HepG2 (cell line): ENCODE results near the gene NAA16. TPM values are rescaled to one million over a fixed set of nuclear protein-coding genes. Genes with fewer than 3 reads are reported as not detected.

Experiments
- ATAC-seq: fragments of 200-7000 bp; cut with Tn5 transposase; 3 replicates; pipeline ENCODE4 v1.9.1; 2020; ENCODE audit warnings: mild to moderate bottlenecking, moderate library complexity
- BruUV-seq: library from RNA; stranded (reverse); fragments of 400-500 nt; replicated peaks from 2 replicates; lab custom pipeline; 2021; lab: Mats Ljungman, UMichigan
- CTCF ChIA-PET: fragments of 300-600 bp; formaldehyde crosslinking; extraction: SDS; loops from one replicate; lab custom pipeline; 2021; ENCODE audit warnings: low total read pairs, inconsistent platforms, low intra/inter-chr PET ratio; lab: Yijun Ruan, JAX
- POLR2A ChIA-PET: fragments of 350-600 bp; sonication (Branson Sonifier 250); formaldehyde crosslinking; loops from one replicate; lab custom pipeline; 2020; ENCODE audit warnings: antibody characterized with exemption, inconsistent platforms; lab: Yijun Ruan, JAX
- DNase-seq: peaks from one replicate; pipeline ENCODE4 v3.0.0-alpha.2; 2015; ENCODE audit warnings: low spot score
- FAIRE-seq: peaks from 3 replicates; lab custom pipeline; 2011; peaks lifted over from hg19 to GRCh38; lab: Jason Lieb, UNC
- H2AFZ ChIP-seq: one replicate; pipeline ENCODE4 v1.6.1; 2011; ENCODE audit warnings: low read length, inconsistent platforms
- H3K27ac ChIP-seq: fragments of 300-600 bp; 3 replicates; pipeline ENCODE4 v1.8.0; 2011; ENCODE audit warnings: mixed run types, mild to moderate bottlenecking, mixed read lengths, low read length, inconsistent platforms; ENCODE audit not compliant: insufficient read depth; ENCODE audit errors: extremely low read length
- H3K27me3 ChIP-seq, 2 experiments: fragments of 200-600 bp in 1 of 2; 2 replicates in 1 of 2; 3 replicates in 1 of 2; pipeline versions ENCODE4 v1.6.0 to v1.8.0; 2011; ENCODE audit warnings: low read length in 2 of 2, mild to moderate bottlenecking in 2 of 2, moderate library complexity in 2 of 2, inconsistent platforms in 1 of 2; ENCODE audit not compliant: insufficient read depth in 2 of 2, control insufficient read depth in 1 of 2
- H3K36me3 ChIP-seq, 2 experiments: fragments of 200-600 bp in 1 of 2; replicated peaks in 1 of 2; 2 replicates in 1 of 2; 3 replicates in 1 of 2; pipeline versions ENCODE4 v1.5.1 to v1.8.0; 2011; ENCODE audit warnings: low read length in 2 of 2, inconsistent platforms in 1 of 2; ENCODE audit not compliant: insufficient read depth in 2 of 2, control insufficient read depth in 1 of 2
- H3K4me1 ChIP-seq: 2 replicates; pipeline ENCODE4 v1.5.1; 2012; ENCODE audit warnings: low read length, inconsistent platforms; ENCODE audit not compliant: insufficient read depth
- H3K4me2 ChIP-seq: 2 replicates; pipeline ENCODE4 v1.6.0; 2011; ENCODE audit warnings: low read depth, low read length, inconsistent platforms
- H3K4me3 ChIP-seq, 3 experiments: fragments of 200-600 bp in 1 of 3; sonication (generic), shearing (Covaris generic) in 1 of 3; replicated peaks in 1 of 3; 2 replicates each; pipeline ENCODE4 v1.5.1; 2011 to 2016; ENCODE audit warnings: low read length in 3 of 3, inconsistent platforms in 2 of 3, low read depth in 2 of 3, mild to moderate bottlenecking in 2 of 3, control low read depth in 1 of 3, mixed read lengths in 1 of 3; ENCODE audit not compliant: insufficient read depth in 1 of 3
- H3K79me2 ChIP-seq: one replicate; pipeline ENCODE4 v1.6.1; 2011; ENCODE audit warnings: low read length, inconsistent platforms; ENCODE audit not compliant: insufficient read depth
- H3K9ac ChIP-seq: 2 replicates; pipeline ENCODE4 v1.6.0; 2011; ENCODE audit warnings: mild to moderate bottlenecking, low read depth, low read length, inconsistent platforms; ENCODE audit not compliant: insufficient read depth
- H3K9me3 ChIP-seq: 2 replicates; pipeline ENCODE4 v1.5.1; 2012; ENCODE audit warnings: mild to moderate bottlenecking, low read length
- H4K20me1 ChIP-seq: 2 replicates; pipeline ENCODE4 v1.6.0; 2011; ENCODE audit warnings: inconsistent platforms, mild to moderate bottlenecking, low read length, moderate library complexity; ENCODE audit not compliant: insufficient read depth
- BCL6 ChIP-seq: IDR thresholded peaks from 2 replicates; pipeline ENCODE4 v1.6.1; 2016; ENCODE audit warnings: missing genetic modification reagents, missing compliant biosample characterization
- BHLHE40 ChIP-seq: IDR thresholded peaks from 2 replicates; pipeline ENCODE4 v1.6.1; 2011; ENCODE audit warnings: low read length, improper control_type of control experiment
- CEBPG ChIP-seq: IDR thresholded peaks from 2 replicates; pipeline ENCODE4 v1.6.1; 2016
- EP300 ChIP-seq, 3 experiments: sonication (generic) in 1 of 3; formaldehyde crosslinking in 1 of 3; IDR thresholded peaks; 2 replicates each; pipeline versions ENCODE4 v1.5.1 to v1.6.1; 2011 to 2020; ENCODE audit warnings: low read depth in 2 of 3, low read length in 2 of 3, borderline replicate concordance in 1 of 3, improper control_type of control experiment in 1 of 3, mild to moderate bottlenecking in 1 of 3, missing genetic modification reagents in 1 of 3, moderate library complexity in 1 of 3
- ETV5 ChIP-seq: IDR thresholded peaks from 2 replicates; pipeline ENCODE4 v1.6.1; 2018; ENCODE audit warnings: missing biosample characterization, missing genetic modification reagents, inconsistent platforms, borderline replicate concordance
- FOXP1 ChIP-seq, 2 experiments: fragments of 450-650 bp in 1 of 2; IDR thresholded peaks; 2 replicates each; pipeline ENCODE4 v1.6.1; 2017 to 2018; ENCODE audit warnings: antibody characterized with exemption in 1 of 2
- GATAD2A ChIP-seq: IDR thresholded peaks from 2 replicates; pipeline ENCODE4 v1.6.1; 2016
- HMG20A ChIP-seq: IDR thresholded peaks from 2 replicates; pipeline ENCODE4 v1.6.1; 2016; ENCODE audit warnings: borderline replicate concordance
- NR2F1 ChIP-seq, 2 experiments: fragments of 450-650 bp in 1 of 2; formaldehyde crosslinking in 1 of 2; IDR thresholded peaks; 2 replicates each; pipeline versions ENCODE4 v1.5.0 to v1.6.1; 2016 to 2020; ENCODE audit warnings: mild to moderate bottlenecking in 1 of 2, missing compliant biosample characterization in 1 of 2, missing genetic modification reagents in 1 of 2, moderate library complexity in 1 of 2
- SOX5 ChIP-seq: IDR thresholded peaks from 2 replicates; pipeline ENCODE4 v1.6.1; 2016; ENCODE audit warnings: borderline replicate concordance
- ZNF282 ChIP-seq: fragments of 450-650 bp; IDR thresholded peaks from 2 replicates; pipeline ENCODE4 v1.6.1; 2018; ENCODE audit not compliant: partially characterized antibody
- ZSCAN30 ChIP-seq: sonication (generic); formaldehyde crosslinking; IDR thresholded peaks from 2 replicates; pipeline ENCODE4 v1.5.0; 2020; ENCODE audit warnings: mild to moderate bottlenecking, missing genetic modification reagents
- WGBS: methylation state at CpG from one replicate; pipeline ENCODE4 v1.1.6; 2017; ENCODE audit warnings: low lambda C conversion rate; 5-methylcytosine and 5-hydroxymethylcytosine counted together
- in situ Hi-C: cut with HindIII; loops from 2 replicates; pipeline ENCODE4 v1.10.0; 2017; ENCODE audit warnings: low pct_unique_long_range_greater_than_20kb; ENCODE audit not compliant: extremely low pct_ligation_motif_present
- intact Hi-C: fragments of 100-400 bp; cut with micrococcal nuclease; formaldehyde crosslinking; loops from one replicate; pipeline ENCODE4 v1.10.0; 2022; ENCODE audit not compliant: unreplicated experiment
- polyA plus RNA-seq, 8 experiments: library from polyadenylated mRNA; depleted of rRNA in 3 of 8; stranded (reverse) in 7 of 8; unstranded in 1 of 8; fragments of >200 nt; fragmentation: Illumina TruSeq in 4 of 8; extraction: Trizol in 4 of 8; gene quantifications; 2 replicates each; pipeline versions ENCODE4 v1.2.1 to v1.2.3, GENCODE V29; 2011 to 2016; ENCODE audit warnings: low read depth in 4 of 8, missing spikeins in 1 of 8, mixed read lengths in 1 of 8; ENCODE audit not compliant: insufficient read depth in 1 of 8
- total RNA-seq, 5 experiments: library from RNA; depleted of rRNA; stranded (reverse); fragments of >200 nt; fragmentation: Illumina TruSeq; extraction: Trizol; gene quantifications; 2 replicates each; pipeline ENCODE4 v1.2.3, GENCODE V29; 2016; ENCODE audit warnings: low read depth in 1 of 5
- TF ChIP-seq, protein P1 (sequence below): sonication (generic); formaldehyde crosslinking; IDR thresholded peaks from 2 replicates; pipeline ENCODE4 v1.5.0; 2020; ENCODE audit warnings: missing genetic modification reagents
- TF ChIP-seq, protein P2 (sequence below), 2 experiments: fragments of 450-650 bp in 1 of 2; sonication (generic) in 1 of 2; formaldehyde crosslinking; IDR thresholded peaks; 2 replicates each; pipeline versions ENCODE4 v1.5.0 to v1.8.0; 2020 to 2022; ENCODE audit warnings: mild to moderate bottlenecking in 1 of 2, missing genetic modification reagents in 1 of 2
- TF ChIP-seq, protein P3 (sequence below): IDR thresholded peaks from 2 replicates; pipeline ENCODE4 v1.6.1; 2012; ENCODE audit warnings: low read depth, low read length, improper control_type of control experiment
- TF ChIP-seq, protein P4 (sequence below): IDR thresholded peaks from 2 replicates; pipeline ENCODE4 v1.6.1; 2018; ENCODE audit warnings: missing genetic modification reagents, mild to moderate bottlenecking, missing compliant biosample characterization

Gene NAA16
- total and polyA plus RNA-seq, 2 of the 13 experiments (the other 11 are each of a cell fraction or from before 2014, with no cell fraction given): 9.2 to 15.1 TPM

DNA sequence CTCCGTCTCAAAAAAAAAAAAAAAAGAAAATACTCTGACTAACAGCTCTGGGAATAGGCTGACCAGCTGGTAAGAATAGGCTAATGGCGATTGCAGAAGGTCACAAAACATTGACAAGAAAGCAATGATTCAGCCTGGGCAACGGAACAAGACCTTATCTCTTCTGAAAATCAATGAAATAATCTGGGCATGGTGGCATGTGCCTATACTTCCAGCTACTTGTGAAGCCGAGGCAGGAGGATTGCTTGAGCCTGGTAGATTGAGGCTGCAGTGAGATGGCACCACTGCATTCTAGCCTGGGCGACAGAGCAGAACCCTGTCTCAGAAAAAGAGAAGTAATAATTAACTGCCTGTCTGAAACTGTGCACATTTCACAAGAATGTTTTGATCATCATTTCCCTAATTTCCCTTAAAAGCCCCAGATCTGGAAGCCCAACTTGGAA, 28.9 kb upstream of the NAA16 start (continued):
- no peak for TF ChIP-seq ZNF282
- no peak for TF ChIP-seq GATAD2A
- TF ChIP-seq, protein P1, sequence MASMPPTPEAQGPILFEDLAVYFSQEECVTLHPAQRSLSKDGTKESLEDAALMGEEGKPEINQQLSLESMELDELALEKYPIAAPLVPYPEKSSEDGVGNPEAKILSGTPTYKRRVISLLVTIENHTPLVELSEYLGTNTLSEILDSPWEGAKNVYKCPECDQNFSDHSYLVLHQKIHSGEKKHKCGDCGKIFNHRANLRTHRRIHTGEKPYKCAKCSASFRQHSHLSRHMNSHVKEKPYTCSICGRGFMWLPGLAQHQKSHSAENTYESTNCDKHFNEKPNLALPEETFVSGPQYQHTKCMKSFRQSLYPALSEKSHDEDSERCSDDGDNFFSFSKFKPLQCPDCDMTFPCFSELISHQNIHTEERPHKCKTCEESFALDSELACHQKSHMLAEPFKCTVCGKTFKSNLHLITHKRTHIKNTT (CRISPR knock-in tag): no peak

DNA sequence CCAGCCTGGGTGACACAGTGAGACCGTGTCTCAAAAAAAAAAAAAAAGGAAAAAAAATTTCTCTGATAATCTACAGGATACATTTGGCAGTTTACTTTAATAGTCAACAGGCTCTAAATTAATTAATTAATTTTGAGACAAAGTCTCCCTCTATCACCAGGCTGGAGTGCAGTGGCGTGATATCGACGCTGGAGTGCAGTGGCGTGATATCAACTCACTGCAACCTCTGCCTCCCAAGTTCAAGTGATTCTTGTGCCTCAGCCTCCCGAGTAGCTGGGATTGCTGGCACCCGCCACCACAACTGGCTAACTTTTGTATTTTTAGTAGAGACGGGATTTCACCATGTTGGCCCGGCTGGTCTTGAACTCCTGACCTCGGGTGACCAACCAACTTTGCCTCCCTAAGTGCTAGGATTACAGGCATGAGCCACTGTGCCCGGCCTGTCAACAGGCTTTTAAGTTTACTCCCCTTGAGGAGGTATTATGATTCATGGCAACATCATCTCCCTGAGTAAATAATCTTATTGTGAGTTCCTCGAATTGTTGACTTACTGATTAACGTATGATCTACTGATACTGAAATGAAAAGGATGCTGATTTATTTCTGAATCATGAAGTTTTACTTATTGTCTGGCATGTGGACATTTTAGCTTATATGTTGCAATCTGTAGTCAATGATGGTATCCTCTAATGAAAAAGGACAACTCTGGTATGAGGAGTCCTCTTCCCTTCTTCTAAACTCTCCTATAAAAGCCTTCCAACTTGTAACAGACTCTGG, 26.4 kb upstream of the NAA16 start:
- BruUV-seq: no TSS peak
- DNase-seq (peak; percentile 73), FAIRE-seq (no peak), ATAC-seq (no peak)
- intact Hi-C loops (no loop called here), in situ Hi-C loops (no loop called here)
- Histone ChIP-seq H3K27ac (no peak overlapping the region), H3K36me3 (no peaks in the 10 kb centered on the region), H3K4me3 (no peak overlapping the region), H3K79me2 (no peaks in the 10 kb centered on the region), H3K4me1 (peaks cover 32% of the 10 kb centered on the region), H3K27me3 (peaks cover 2 to 11% of the 10 kb centered on the region in 2 experiments; a peak in 2 of 5 replicates), H3K9ac (no peak overlapping the region), H3K4me2 (no peak overlapping the region), H4K20me1 (no peaks in the 10 kb centered on the region), H3K9me3 (no peaks in the 10 kb centered on the region), H2AFZ (no peak overlapping the region)
- WGBS: 38% methylated on average over 13 of the region's 13 CpGs
- ChIA-PET CTCF (no interaction called here), POLR2A (no interaction called here)
- TF ChIP-seq ZSCAN30 (no peak), EP300 (IDR thresholded peaks at IDR 0.05; ENCODE audit: low read depth in 2 of 2, low read length in 2 of 2) (peak in 1 of 2 experiments; percentile 13; a peak in 1 of 4 replicates), EP300 (CRISPR knock-in tag; IDR thresholded peaks at IDR 0.05; ENCODE audit: borderline replicate concordance) (no peak), BCL6 (CRISPR knock-in tag) (0 out of 2 replicates have a peak, but pooled peaks have one; percentile 4), HMG20A (CRISPR knock-in tag) (peak; percentile 24; the same call in 1 of the 2 replicates), BHLHE40 (peak; percentile 55; the same call in 1 of the 2 replicates), SOX5 (CRISPR knock-in tag) (peak; percentile 12; the same call in 1 of the 2 replicates), FOXP1 (IDR thresholded peaks at IDR 0.05) (no peak), FOXP1 (CRISPR knock-in tag; IDR thresholded peaks at IDR 0.05) (peak; percentile 36; the same call in 1 of the 2 replicates), NR2F1 (CRISPR knock-in tag; IDR thresholded peaks at IDR 0.05) (peak in 1 of 2 experiments; percentile 68; a peak in 2 of 4 replicates), ETV5 (CRISPR knock-in tag) (no peak), CEBPG (CRISPR knock-in tag) (0 out of 2 replicates have a peak, but pooled peaks have one; percentile 16)
- TF ChIP-seq, protein P2, sequence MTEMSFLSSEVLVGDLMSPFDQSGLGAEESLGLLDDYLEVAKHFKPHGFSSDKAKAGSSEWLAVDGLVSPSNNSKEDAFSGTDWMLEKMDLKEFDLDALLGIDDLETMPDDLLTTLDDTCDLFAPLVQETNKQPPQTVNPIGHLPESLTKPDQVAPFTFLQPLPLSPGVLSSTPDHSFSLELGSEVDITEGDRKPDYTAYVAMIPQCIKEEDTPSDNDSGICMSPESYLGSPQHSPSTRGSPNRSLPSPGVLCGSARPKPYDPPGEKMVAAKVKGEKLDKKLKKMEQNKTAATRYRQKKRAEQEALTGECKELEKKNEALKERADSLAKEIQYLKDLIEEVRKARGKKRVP (CRISPR knock-in tag; IDR thresholded peaks at IDR 0.05): peak in 1 of 2 experiments; percentile 40; a peak in 1 of 4 replicates
- TF ChIP-seq, protein P3, sequence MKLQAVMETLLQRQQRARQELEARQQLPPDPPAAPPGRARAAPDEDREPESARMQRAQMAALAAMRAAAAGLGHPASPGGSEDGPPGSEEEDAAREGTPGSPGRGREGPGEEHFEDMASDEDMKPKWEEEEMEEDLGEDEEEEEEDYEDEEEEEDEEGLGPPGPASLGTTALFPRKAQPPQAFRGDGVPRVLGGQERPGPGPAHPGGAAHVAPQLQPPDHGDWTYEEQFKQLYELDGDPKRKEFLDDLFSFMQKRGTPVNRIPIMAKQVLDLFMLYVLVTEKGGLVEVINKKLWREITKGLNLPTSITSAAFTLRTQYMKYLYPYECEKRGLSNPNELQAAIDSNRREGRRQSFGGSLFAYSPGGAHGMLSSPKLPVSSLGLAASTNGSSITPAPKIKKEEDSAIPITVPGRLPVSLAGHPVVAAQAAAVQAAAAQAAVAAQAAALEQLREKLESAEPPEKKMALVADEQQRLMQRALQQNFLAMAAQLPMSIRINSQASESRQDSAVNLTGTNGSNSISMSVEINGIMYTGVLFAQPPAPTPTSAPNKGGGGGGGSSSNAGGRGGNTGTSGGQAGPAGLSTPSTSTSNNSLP: peak; percentile 62; the same call in 1 of the 2 replicates
- TF ChIP-seq, protein P4, sequence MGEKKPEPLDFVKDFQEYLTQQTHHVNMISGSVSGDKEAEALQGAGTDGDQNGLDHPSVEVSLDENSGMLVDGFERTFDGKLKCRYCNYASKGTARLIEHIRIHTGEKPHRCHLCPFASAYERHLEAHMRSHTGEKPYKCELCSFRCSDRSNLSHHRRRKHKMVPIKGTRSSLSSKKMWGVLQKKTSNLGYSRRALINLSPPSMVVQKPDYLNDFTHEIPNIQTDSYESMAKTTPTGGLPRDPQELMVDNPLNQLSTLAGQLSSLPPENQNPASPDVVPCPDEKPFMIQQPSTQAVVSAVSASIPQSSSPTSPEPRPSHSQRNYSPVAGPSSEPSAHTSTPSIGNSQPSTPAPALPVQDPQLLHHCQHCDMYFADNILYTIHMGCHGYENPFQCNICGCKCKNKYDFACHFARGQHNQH (CRISPR knock-in tag): no peak
